GM12878 (cell line): ENCODE measurements around the gene VPS13C. TPM values are rescaled to one million over a fixed set of nuclear protein-coding genes. Genes with fewer than 3 reads are reported as not detected.

ENCODE experiments used
- ATAC-seq: fragments of 200-7000 bp; cut with Tn5 transposase; 3 replicates; pipeline ENCODE4 v1.9.1; 2020; ENCODE audit warnings: mild to moderate bottlenecking, moderate library complexity
- BruUV-seq: library from RNA; stranded (reverse); fragments of 400-500 nt; replicated peaks from 2 replicates; lab custom pipeline; 2021; lab: Mats Ljungman, UMichigan
- CTCF ChIA-PET: fragments of 300-600 bp; sonication (Branson Sonifier 250); formaldehyde crosslinking; extraction: SDS; loops from one replicate; lab custom pipeline; 2021; ENCODE audit warnings: inconsistent platforms; lab: Yijun Ruan, JAX
- POLR2A ChIA-PET: fragments of 350-600 bp; formaldehyde crosslinking; extraction: SDS; loops from one replicate; lab custom pipeline; 2021; ENCODE audit warnings: inconsistent platforms; lab: Charles Lee
- RAD21 ChIA-PET: fragments of 300-600 bp; sonication (Branson Sonifier 250); formaldehyde crosslinking; loops from one replicate; lab custom pipeline; 2023; ENCODE audit warnings: antibody characterized with exemption; ENCODE audit not compliant: unreplicated experiment; lab: Charles Lee
- SMC1A ChIA-PET: fragments of 300-600 bp; sonication (Branson Sonifier 250); formaldehyde crosslinking; loops from one replicate; lab custom pipeline; 2023; ENCODE audit not compliant: unreplicated experiment, uncharacterized antibody; lab: Charles Lee
- DNase-seq: peaks from one replicate; pipeline ENCODE4 v3.0.0-alpha.2; 2011; ENCODE audit warnings: low read depth, low spot score
- FAIRE-seq: peaks from 3 replicates; lab custom pipeline; 2011; peaks lifted over from hg19 to GRCh38; lab: Jason Lieb, UNC
- H2AFZ ChIP-seq: 2 replicates; pipeline ENCODE4 v1.6.0; 2011; ENCODE audit warnings: low read depth, low read length, control low read depth; ENCODE audit not compliant: control insufficient read depth
- H3K27ac ChIP-seq: 2 replicates; pipeline ENCODE4 v1.5.1; 2011; ENCODE audit warnings: control low read depth; ENCODE audit not compliant: control insufficient read depth, insufficient read depth
- H3K27me3 ChIP-seq, 2 experiments: replicated peaks in 1 of 2; 2 replicates each; pipeline versions ENCODE4 v1.6.0 to v1.6.1; 2011; ENCODE audit warnings: low read length in 1 of 2; ENCODE audit not compliant: control insufficient read depth in 2 of 2, insufficient read depth in 2 of 2
- H3K36me3 ChIP-seq, 2 experiments: 2 replicates each; pipeline ENCODE4 v1.5.1; 2011; ENCODE audit warnings: low read length in 1 of 2; ENCODE audit not compliant: control insufficient read depth in 2 of 2, insufficient read depth in 2 of 2
- H3K4me1 ChIP-seq: 2 replicates; pipeline ENCODE4 v1.6.1; 2011; ENCODE audit warnings: mild to moderate bottlenecking, low read length, moderate library complexity, mixed read lengths; ENCODE audit not compliant: control insufficient read depth, insufficient read depth
- H3K4me2 ChIP-seq: 2 replicates; pipeline ENCODE4 v1.6.0; 2011; ENCODE audit warnings: control low read depth; ENCODE audit not compliant: control insufficient read depth, insufficient read depth
- H3K4me3 ChIP-seq: fragments of 200-600 bp; sonication (generic); 2 replicates; pipeline ENCODE4 v1.5.1; 2016
- H3K79me2 ChIP-seq: 2 replicates; pipeline ENCODE4 v1.6.0; 2011; ENCODE audit warnings: low read length; ENCODE audit not compliant: control insufficient read depth, insufficient read depth
- H3K9ac ChIP-seq: 2 replicates; pipeline ENCODE4 v1.8.0; 2011; ENCODE audit warnings: low read length, control low read depth, mixed read lengths; ENCODE audit not compliant: control insufficient read depth, insufficient read depth
- H3K9me3 ChIP-seq: replicated peaks from 3 replicates; pipeline ENCODE4 v1.5.1; 2011; ENCODE audit warnings: mild to moderate bottlenecking, low read length; ENCODE audit not compliant: control insufficient read depth, insufficient read depth
- H4K20me1 ChIP-seq: 2 replicates; pipeline ENCODE4 v1.6.0; 2011; ENCODE audit not compliant: control insufficient read depth, insufficient read depth
- CBFB ChIP-seq: IDR thresholded peaks from 2 replicates; pipeline ENCODE4 v1.6.1; 2016; ENCODE audit warnings: antibody characterized with exemption, low read depth
- ELK1 ChIP-seq: IDR thresholded peaks from 2 replicates; pipeline ENCODE4 v1.6.1; 2012; ENCODE audit warnings: low read depth, low read length, improper control_type of control experiment
- FOS ChIP-seq: IDR thresholded peaks from 3 replicates; pipeline ENCODE4 v1.6.1; 2011; ENCODE audit warnings: borderline replicate concordance; ENCODE audit not compliant: insufficient read length; ENCODE audit errors: extremely low read depth
- GATAD2B ChIP-seq: fragments of 450-650 bp; conservative IDR thresholded peaks from 2 replicates; pipeline ENCODE4 v1.6.1; 2017; ENCODE audit warnings: low read depth, mild to moderate bottlenecking, moderate library complexity
- KDM1A ChIP-seq: fragments of 200-600 bp; sonication (generic); IDR thresholded peaks from 2 replicates; pipeline ENCODE4 v1.6.1; 2016; ENCODE audit warnings: borderline replicate concordance
- LARP7 ChIP-seq: fragments of 450-650 bp; IDR thresholded peaks from 2 replicates; pipeline ENCODE4 v1.6.1; 2017; ENCODE audit warnings: mild to moderate bottlenecking
- PAX8 ChIP-seq: fragments of 450-650 bp; IDR thresholded peaks from 2 replicates; pipeline ENCODE4 v1.6.1; 2017; ENCODE audit warnings: mild to moderate bottlenecking, moderate library complexity
- RELA ChIP-seq: fragments of 450-650 bp; IDR thresholded peaks from 2 replicates; pipeline ENCODE4 v1.8.0; 2014; ENCODE audit warnings: borderline replicate concordance; ENCODE audit not compliant: partially characterized antibody
- RUNX3 ChIP-seq: IDR thresholded peaks from 2 replicates; pipeline ENCODE4 v1.6.1; 2012; ENCODE audit warnings: low read length, inconsistent platforms
- TBL1XR1 ChIP-seq: IDR thresholded peaks from 2 replicates; pipeline ENCODE4 v1.6.1; 2012; ENCODE audit warnings: low read depth, low read length, improper control_type of control experiment
- ZNF24 ChIP-seq: fragments of 450-650 bp; IDR thresholded peaks from 2 replicates; pipeline ENCODE4 v1.6.1; 2017; ENCODE audit warnings: antibody characterized with exemption, mild to moderate bottlenecking
- ZSCAN29 ChIP-seq: fragments of 450-650 bp; IDR thresholded peaks from 2 replicates; pipeline ENCODE4 v1.6.1; 2017; ENCODE audit warnings: mild to moderate bottlenecking, moderate library complexity
- WGBS: methylation state at CpG from one replicate; pipeline ENCODE4 v1.1.6; 2016; ENCODE audit warnings: low lambda C conversion rate; ENCODE audit not compliant: insufficient replicate concordance, insufficient coverage; ENCODE audit errors: missing lambda C conversion rate; 5-methylcytosine and 5-hydroxymethylcytosine counted together
- in situ Hi-C: fragments of 300-500 bp; cut with MboI; formaldehyde crosslinking; loops from 9 replicates; pipeline ENCODE4 v1.14.3; 2018; ENCODE audit warnings: mixed read lengths
- intact Hi-C: fragments of 100-400 bp; cut with micrococcal nuclease; formaldehyde crosslinking; loops from one replicate; pipeline ENCODE4 v1.14.2; 2022; ENCODE audit not compliant: unreplicated experiment
- polyA plus RNA-seq, 11 experiments: library from polyadenylated mRNA; depleted of rRNA in 4 of 11; unstranded in 6 of 11; stranded (reverse) in 5 of 11; fragments of >200 nt; fragmentation: Nextera tagmentation in 4 of 11; fragmentation: Illumina TruSeq in 1 of 11; extraction: Ambion mirVana in 4 of 11; extraction: Trizol in 1 of 11; gene quantifications; 1 replicate in 1 of 11; 2 replicates in 10 of 11; pipeline versions ENCODE4 v1.2.1 to v1.2.3, GENCODE V29; 2011 to 2016; ENCODE audit warnings: inconsistent platforms in 2 of 11, missing spikeins in 2 of 11, low read depth in 1 of 11
- total RNA-seq, 4 experiments: library from RNA; depleted of rRNA in 3 of 4; stranded (reverse); fragments of >200 nt in 3 of 4; fragmentation: Illumina TruSeq in 1 of 4; extraction: Trizol in 1 of 4; gene quantifications; 2 replicates each; pipeline versions ENCODE4 v1.2.1 to v1.2.3, GENCODE V29; 2013 to 2021

VPS13C gene
- total and polyA plus RNA-seq, 10 of the 15 experiments (the other 5 are each of a cell fraction or from before 2014, with no cell fraction given): 9.3 to 53.1 (median 31.8) TPM

- SMC1A ChIA-PET: no interaction called here
- FAIRE-seq: no peak
- H2AFZ ChIP-seq: no peak overlapping the region
- intact Hi-C loops: no loop called here
- H3K4me2 ChIP-seq: no peak overlapping the region
- H3K27ac ChIP-seq: no peak overlapping the region
- H4K20me1 ChIP-seq: no peaks in the 10 kb centered on the region
- BruUV-seq: no TSS peak
- H3K27me3 ChIP-seq: no peaks in the 10 kb centered on the region
- POLR2A ChIA-PET: no interaction called here
- CTCF ChIA-PET: interaction anchor here (0.9 kb wide), 1 partner anchor 143 kb away, joined by 3 read pairs; no protein-coding TSS in a partner anchor
- in situ Hi-C loops: no loop called here
- H3K9ac ChIP-seq: no peak overlapping the region
- 98% methylated on average over 2 of the region's 2 CpGs for WGBS
- no peaks in the 10 kb centered on the region for H3K9me3 ChIP-seq
- no peaks in the 10 kb centered on the region for H3K4me1 ChIP-seq
- no peak for DNase-seq
- peaks cover 1 to 18% of the 10 kb centered on the region in 2 experiments for H3K36me3 ChIP-seq
- no peak overlapping the region for H3K4me3 ChIP-seq
- RAD21 ChIA-PET: no interaction called here
- H3K79me2 ChIP-seq: no peaks in the 10 kb centered on the region
- TF ChIP-seq CBFB (no peak), ELK1 (no peak), PAX8 (no peak), FOS (no peak), KDM1A (no peak), GATAD2B (no peak), ZSCAN29 (no peak), LARP7 (no peak), RELA (no peak), RUNX3 (no peak), ZNF24 (no peak), TBL1XR1 (no peak)
- ATAC-seq: no peak
These were observed 144.1 kb downstream of the VPS13C start for GRCh38 chr15:61916104-61916503.
